Chondrocyte (in vitro differentiated cells): Measurements from ENCODE around the gene NME7. TPM values are rescaled to one million over a fixed set of nuclear protein-coding genes. Genes with fewer than 3 reads are reported as not detected.

Source experiments
- DNase-seq: peaks from one replicate; pipeline ENCODE4 v3.0.0; 2021; ENCODE audit warnings: mixed read lengths, low spot score
- H3K27ac Mint-ChIP-seq: one replicate; pipeline ENCODE4 v1.8.0; 2021; ENCODE audit warnings: mild to moderate bottlenecking, moderate library complexity, mixed read lengths; ENCODE audit not compliant: unreplicated experiment
- H3K27me3 Mint-ChIP-seq: 2 replicates; pipeline ENCODE4 v1.8.0; 2021; ENCODE audit warnings: low read depth, mixed read lengths
- H3K36me3 Mint-ChIP-seq: 2 replicates; pipeline ENCODE4 v1.8.0; 2021; ENCODE audit warnings: low read depth, mixed read lengths
- H3K4me1 Mint-ChIP-seq: 2 replicates; pipeline ENCODE4 v1.8.0; 2021; ENCODE audit warnings: low read depth, mild to moderate bottlenecking, mixed read lengths
- H3K4me3 Mint-ChIP-seq: one replicate; pipeline ENCODE4 v1.8.0; 2021; ENCODE audit warnings: mild to moderate bottlenecking, moderate library complexity, mixed read lengths; ENCODE audit not compliant: unreplicated experiment
- H3K9me3 Mint-ChIP-seq: 2 replicates; pipeline ENCODE4 v1.8.0; 2021; ENCODE audit warnings: low read depth, mixed read lengths
- total RNA-seq: library from RNA; stranded (reverse); gene quantifications from 3 replicates; pipeline ENCODE4 v1.2.1, GENCODE V29; 2021
- TF ChIP-seq, protein P1 (sequence below): fragments of 200-600 bp; sonication (generic); IDR thresholded peaks from 2 replicates; pipeline ENCODE4 v1.5.0; 2021; ENCODE audit warnings: antibody characterized with exemption, mild to moderate bottlenecking, moderate library complexity

NME7 gene
- total RNA-seq, 1 donor from 2014 or later, result 14.7 TPM

DNA sequence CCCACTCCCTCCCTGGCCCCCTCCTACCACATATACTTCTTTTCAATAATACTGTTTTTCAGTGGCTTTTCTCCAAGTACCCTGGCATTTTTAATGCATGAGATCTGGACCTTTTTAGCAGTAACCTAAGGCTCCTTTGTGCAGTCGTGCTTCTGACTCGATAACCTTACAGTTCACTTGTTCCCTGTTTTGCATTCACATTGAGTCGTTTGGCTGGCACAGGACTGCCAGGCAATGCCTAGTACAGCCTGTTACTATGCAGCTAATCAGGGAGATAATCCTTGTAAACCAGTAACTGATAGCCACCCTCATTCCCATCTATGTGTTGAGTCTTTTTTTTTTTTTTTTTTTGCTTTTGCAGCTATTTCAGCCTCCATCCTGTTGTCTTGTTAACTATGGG, 257.4 kb downstream of the NME7 start:
- Mint-ChIP-seq H3K27me3 (no peaks in the 10 kb centered on the region), H3K9me3 (no peaks in the 10 kb centered on the region), H3K36me3 (peaks cover 22% of the 10 kb centered on the region), H3K27ac (peak overlapping the region; percentile 98), H3K4me1 (peaks cover 73% of the 10 kb centered on the region), H3K4me3 (peak overlapping the region; percentile 95)
- DNase-seq, result no peak
- TF ChIP-seq, protein P1, sequence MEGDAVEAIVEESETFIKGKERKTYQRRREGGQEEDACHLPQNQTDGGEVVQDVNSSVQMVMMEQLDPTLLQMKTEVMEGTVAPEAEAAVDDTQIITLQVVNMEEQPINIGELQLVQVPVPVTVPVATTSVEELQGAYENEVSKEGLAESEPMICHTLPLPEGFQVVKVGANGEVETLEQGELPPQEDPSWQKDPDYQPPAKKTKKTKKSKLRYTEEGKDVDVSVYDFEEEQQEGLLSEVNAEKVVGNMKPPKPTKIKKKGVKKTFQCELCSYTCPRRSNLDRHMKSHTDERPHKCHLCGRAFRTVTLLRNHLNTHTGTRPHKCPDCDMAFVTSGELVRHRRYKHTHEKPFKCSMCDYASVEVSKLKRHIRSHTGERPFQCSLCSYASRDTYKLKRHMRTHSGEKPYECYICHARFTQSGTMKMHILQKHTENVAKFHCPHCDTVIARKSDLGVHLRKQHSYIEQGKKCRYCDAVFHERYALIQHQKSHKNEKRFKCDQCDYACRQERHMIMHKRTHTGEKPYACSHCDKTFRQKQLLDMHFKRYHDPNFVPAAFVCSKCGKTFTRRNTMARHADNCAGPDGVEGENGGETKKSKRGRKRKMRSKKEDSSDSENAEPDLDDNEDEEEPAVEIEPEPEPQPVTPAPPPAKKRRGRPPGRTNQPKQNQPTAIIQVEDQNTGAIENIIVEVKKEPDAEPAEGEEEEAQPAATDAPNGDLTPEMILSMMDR, result no peak

GRCh38 chr1:169109561-169110134, 257.9 kb downstream of the NME7 start:
- no peak for DNase-seq
- Mint-ChIP-seq H3K4me3 (peak overlapping the region; percentile 95), H3K4me1 (peaks cover 73% of the 10 kb centered on the region), H3K36me3 (peaks cover 22% of the 10 kb centered on the region), H3K27ac (peak overlapping the region; percentile 98), H3K27me3 (no peaks in the 10 kb centered on the region), H3K9me3 (no peaks in the 10 kb centered on the region)
- TF ChIP-seq, protein P1, result no peak

DNA sequence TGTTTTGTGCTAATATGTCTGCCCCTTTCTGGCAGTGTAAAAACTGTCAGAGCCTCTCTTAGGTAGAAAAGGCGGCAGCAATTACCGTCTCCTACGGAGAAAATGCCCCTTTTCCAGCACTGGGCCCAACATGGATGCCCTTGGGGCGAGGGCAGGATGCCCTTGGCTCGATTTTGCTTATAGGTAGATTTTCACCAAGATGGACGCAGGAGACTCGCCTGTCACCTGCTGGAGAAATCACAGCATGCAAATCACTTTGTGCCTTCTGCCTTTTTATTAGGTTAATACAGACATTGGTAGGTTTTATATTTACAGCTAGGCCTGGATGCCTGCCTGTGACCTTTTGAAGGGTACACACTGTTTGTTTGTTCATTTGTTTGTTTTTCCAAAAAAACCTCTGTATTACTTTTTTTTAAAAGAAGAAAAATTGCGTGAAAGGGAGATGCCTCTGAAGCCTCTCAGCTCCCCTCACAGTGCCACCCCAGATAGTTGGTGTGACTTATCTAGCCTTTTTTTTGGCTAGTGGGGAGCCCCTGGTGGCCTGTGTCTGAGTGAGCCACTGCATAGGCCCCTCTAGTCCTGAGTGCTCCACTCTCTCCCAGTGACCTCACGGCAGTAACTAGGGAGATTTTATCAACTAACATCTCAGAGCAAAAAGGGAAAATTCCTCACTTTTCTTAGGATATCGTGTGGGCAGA, 258.6 kb downstream of the NME7 start:
- Mint-ChIP-seq H3K4me1 (peaks cover 68% of the 10 kb centered on the region), H3K9me3 (no peaks in the 10 kb centered on the region), H3K27me3 (no peaks in the 10 kb centered on the region), H3K36me3 (peaks cover 18% of the 10 kb centered on the region), H3K4me3 (peak overlapping the region; percentile 95), H3K27ac (peak overlapping the region; percentile 98)
- TF ChIP-seq, protein P1, result peak; percentile 61
- DNase-seq, result no peak

DNA sequence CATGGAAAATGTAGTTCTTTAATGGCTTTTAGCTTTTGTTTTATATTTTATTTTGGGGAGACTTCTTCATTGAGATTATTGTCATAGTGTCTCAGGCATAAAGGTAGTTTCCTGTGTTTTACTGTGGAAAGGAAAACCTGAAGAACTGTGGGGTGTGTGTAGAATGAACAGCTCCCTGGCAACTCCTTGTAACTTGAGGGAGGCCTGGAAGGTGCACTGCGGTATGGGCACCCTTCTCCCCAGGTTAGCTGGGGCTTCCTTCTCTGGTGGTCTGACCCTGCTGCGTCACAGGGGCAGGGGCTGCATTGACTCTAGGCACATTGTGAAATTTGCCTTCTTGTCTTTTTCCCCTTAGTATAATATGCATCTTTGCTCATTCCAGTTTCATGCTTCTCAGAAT, 259.4 kb downstream of the NME7 start:
- peaks cover 60% of the 10 kb centered on the region for H3K4me1 Mint-ChIP-seq
- TF ChIP-seq, protein P1, result no peak

DNA sequence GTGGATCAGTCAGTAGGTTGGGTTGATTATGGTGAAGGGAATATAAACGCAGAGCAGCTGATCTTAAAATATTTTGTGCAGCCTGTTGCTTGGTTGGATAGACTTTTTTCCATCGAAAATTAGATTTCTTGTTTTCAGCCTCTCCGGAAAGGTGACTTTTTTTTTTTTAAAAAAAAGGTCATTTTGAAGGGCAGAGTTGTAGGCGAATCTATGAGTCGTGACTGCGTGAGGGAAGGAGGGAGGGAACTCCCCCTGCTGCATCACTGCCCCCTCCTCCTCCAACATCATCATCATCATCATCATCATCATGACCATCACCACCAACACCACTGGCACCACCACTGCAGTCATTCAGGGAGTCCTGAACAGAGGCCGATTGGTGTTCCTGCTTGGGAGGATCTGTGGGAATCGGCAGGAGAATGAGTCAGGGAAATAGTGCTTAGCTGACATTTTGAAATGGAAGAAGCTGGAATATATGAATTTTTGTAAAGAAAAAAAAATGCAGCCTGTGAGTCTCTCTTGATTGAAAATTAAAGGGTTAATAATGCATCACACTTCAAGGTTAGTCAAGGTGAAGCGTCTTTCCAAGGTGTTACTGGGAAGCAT, 259.9 kb downstream of the NME7 start:
- TF ChIP-seq, protein P1, result no peak
- Mint-ChIP-seq H3K27ac (peak overlapping the region; percentile 98), H3K36me3 (peaks cover 13% of the 10 kb centered on the region), H3K9me3 (no peaks in the 10 kb centered on the region), H3K4me3 (peak overlapping the region; percentile 95), H3K4me1 (peaks cover 55% of the 10 kb centered on the region), H3K27me3 (no peaks in the 10 kb centered on the region)
- no peak for DNase-seq

More for the DNA sequence above, 259.4 kb downstream of the NME7 start:
- DNase-seq, result no peak
- Mint-ChIP-seq H3K27me3 (no peaks in the 10 kb centered on the region), H3K4me3 (peak overlapping the region; percentile 95), H3K9me3 (no peaks in the 10 kb centered on the region), H3K27ac (peak overlapping the region; percentile 98), H3K36me3 (peaks cover 13% of the 10 kb centered on the region)
